ENCODE data around the gene KRTAP10-8. TPM values are rescaled to one million over a fixed set of nuclear protein-coding genes. Genes with fewer than 3 reads are reported as not detected.

Gene KRTAP10-8
- total and polyA plus RNA-seq, 2 of the 4 experiments (the other 2 are of a cell fraction), result not detected

DNA sequence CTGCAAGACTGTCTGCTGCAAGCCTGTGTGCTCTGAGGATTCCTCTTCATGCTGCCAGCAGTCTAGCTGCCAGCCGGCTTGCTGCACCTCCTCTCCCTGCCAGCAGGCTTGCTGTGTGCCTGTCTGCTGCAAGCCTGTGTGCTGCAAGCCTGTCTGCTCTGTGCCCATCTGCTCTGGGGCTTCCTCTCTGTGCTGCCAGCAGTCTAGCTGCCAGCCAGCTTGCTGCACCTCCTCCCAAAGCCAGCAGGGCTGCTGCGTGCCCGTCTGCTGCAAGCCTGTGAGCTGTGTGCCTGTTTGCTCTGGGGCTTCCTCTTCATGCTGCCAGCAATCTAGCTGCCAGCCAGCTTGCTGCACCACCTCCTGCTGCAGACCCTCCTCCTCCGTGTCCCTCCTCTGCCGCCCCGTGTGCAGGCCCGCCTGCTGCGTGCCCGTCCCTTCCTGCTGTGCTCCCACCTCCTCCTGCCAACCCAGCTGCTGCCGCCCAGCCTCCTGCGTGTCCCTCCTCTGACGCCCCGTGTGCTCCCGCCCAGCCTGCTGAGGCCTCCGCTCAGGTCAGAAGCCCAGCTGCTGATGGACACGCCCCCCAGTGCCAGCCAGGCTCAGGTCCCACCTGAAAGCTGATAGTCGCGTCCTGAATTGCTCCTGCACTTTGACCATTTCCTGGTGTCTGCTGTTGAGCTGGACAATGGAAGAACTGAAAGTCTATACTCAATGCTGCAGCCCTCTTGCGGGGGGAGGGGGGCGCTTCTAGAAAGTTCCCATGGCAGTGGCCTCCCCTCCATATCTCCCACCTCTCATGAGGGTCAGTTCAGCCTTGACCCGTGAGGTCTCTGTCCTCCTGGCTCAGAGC, 37.2 kb upstream of the KRTAP10-8 start:
- peaks cover 3% of the 10 kb centered on the region; the same call in 1 of the 2 replicates for H3K27me3 ChIP-seq (ENCODE audit: control insufficient read depth, insufficient read depth, low read length)
- H3K4me1 ChIP-seq (ENCODE audit: control insufficient read depth, insufficient read depth, low read length), result no peaks in the 10 kb centered on the region
- dilution Hi-C loops (cut with HindIII; ENCODE audit: low sequenced_read_pairs, unreplicated experiment), result no loop called here
- ChIA-PET CTCF (no interaction called here), POLR2A (ENCODE audit: unreplicated experiment) (no interaction called here)
- BruUV-seq (replicated peaks), result no TSS peak
- no peak overlapping the region for H3K18ac ChIP-seq (ENCODE audit: low read depth, low read length)
- no peak overlapping the region for H4K8ac ChIP-seq (ENCODE audit: low read depth in 2 of 2, low read length in 2 of 2)
- no peak overlapping the region for H3K4me3 ChIP-seq (ENCODE audit: insufficient read depth, low read depth, low read length)
- H2BK5ac ChIP-seq (ENCODE audit: low read depth, low read length, poor library complexity, severe bottlenecking), result no peak overlapping the region
- H2AK9ac ChIP-seq (replicated peaks; ENCODE audit: low read depth, low read length, poor library complexity), result no peak overlapping the region
- H3K23ac ChIP-seq (ENCODE audit: low read depth, low read length), result no peak overlapping the region
- no peaks in the 10 kb centered on the region for H3K79me1 ChIP-seq (ENCODE audit: low read depth in 1 of 2, low read length in 2 of 2)
- H2BK20ac ChIP-seq (ENCODE audit: low read depth, low read length), result no peak overlapping the region
- H4K5ac ChIP-seq (ENCODE audit: low read depth, low read length), result no peak overlapping the region
- H3K36me3 ChIP-seq (ENCODE audit: control insufficient read depth, insufficient read depth, low read length), result no peaks in the 10 kb centered on the region
- no peak overlapping the region for H3K9ac ChIP-seq (ENCODE audit: low read depth, low read length)
- H3K14ac ChIP-seq (replicated peaks; ENCODE audit: low read depth, low read length), result no peak overlapping the region
- no peak overlapping the region for H2BK120ac ChIP-seq (ENCODE audit: low read depth, low read length)
- TF ChIP-seq FOS (IDR thresholded peaks at IDR 0.05; ENCODE audit: low read depth, low read length) (no peak), MAFK (IDR thresholded peaks at IDR 0.05; ENCODE audit: low read depth, low read length) (no peak), RAD21 (IDR thresholded peaks at IDR 0.05; ENCODE audit: low read length) (no peak), RCOR1 (IDR thresholded peaks at IDR 0.05; ENCODE audit: insufficient replicate concordance, low read length) (no peak), MAZ (IDR thresholded peaks at IDR 0.05; ENCODE audit: borderline replicate concordance, low read depth, low read length) (no peak), CEBPB (IDR thresholded peaks at IDR 0.05; ENCODE audit: low read depth, low read length) (no peak), MXI1 (IDR thresholded peaks at IDR 0.05; ENCODE audit: borderline replicate concordance, low read depth, low read length) (no peak), NFE2L2 (IDR thresholded peaks at IDR 0.05; ENCODE audit: low read depth, low read length) (no peak), BHLHE40 (IDR thresholded peaks at IDR 0.05; ENCODE audit: low read depth, low read length) (no peak)
- TF ChIP-seq, protein P1, sequence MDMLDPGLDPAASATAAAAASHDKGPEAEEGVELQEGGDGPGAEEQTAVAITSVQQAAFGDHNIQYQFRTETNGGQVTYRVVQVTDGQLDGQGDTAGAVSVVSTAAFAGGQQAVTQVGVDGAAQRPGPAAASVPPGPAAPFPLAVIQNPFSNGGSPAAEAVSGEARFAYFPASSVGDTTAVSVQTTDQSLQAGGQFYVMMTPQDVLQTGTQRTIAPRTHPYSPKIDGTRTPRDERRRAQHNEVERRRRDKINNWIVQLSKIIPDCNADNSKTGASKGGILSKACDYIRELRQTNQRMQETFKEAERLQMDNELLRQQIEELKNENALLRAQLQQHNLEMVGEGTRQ (IDR thresholded peaks at IDR 0.05; ENCODE audit: low read depth, low read length), result no peak
- TF ChIP-seq, protein P2, sequence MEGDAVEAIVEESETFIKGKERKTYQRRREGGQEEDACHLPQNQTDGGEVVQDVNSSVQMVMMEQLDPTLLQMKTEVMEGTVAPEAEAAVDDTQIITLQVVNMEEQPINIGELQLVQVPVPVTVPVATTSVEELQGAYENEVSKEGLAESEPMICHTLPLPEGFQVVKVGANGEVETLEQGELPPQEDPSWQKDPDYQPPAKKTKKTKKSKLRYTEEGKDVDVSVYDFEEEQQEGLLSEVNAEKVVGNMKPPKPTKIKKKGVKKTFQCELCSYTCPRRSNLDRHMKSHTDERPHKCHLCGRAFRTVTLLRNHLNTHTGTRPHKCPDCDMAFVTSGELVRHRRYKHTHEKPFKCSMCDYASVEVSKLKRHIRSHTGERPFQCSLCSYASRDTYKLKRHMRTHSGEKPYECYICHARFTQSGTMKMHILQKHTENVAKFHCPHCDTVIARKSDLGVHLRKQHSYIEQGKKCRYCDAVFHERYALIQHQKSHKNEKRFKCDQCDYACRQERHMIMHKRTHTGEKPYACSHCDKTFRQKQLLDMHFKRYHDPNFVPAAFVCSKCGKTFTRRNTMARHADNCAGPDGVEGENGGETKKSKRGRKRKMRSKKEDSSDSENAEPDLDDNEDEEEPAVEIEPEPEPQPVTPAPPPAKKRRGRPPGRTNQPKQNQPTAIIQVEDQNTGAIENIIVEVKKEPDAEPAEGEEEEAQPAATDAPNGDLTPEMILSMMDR (conservative IDR thresholded peaks at IDR 0.05; ENCODE audit: low read depth, low read length), result no peak
- in situ Hi-C loops (cut with MboI; ENCODE audit: low sequenced_read_pairs), result no loop called here
- H3K9me3 ChIP-seq (ENCODE audit: control insufficient read depth, insufficient read depth, low read length), result peaks cover 11% of the 10 kb centered on the region
- no peak overlapping the region for H2AFZ ChIP-seq (replicated peaks; ENCODE audit: low read length, poor library complexity)
- WGBS, 2 experiments (ENCODE audit: extremely low coverage in 2 of 2, insufficient read length in 1 of 2), result 19% methylated on average over 8 of the region's 21 CpGs; no CpG with 5 or more reads in 1 of the 2 experiments
- H2AK5ac ChIP-seq (ENCODE audit: low read depth, low read length), result no peak overlapping the region
- H3K56ac ChIP-seq (ENCODE audit: extremely low read depth, insufficient read depth, low read length), result no peak overlapping the region
- H3K4me2 ChIP-seq (ENCODE audit: low read depth, low read length), result no peak overlapping the region
- H2BK15ac ChIP-seq (ENCODE audit: low read depth, low read length), result no peak overlapping the region
- H4K20me1 ChIP-seq (ENCODE audit: insufficient read depth, low read length), result no peaks in the 10 kb centered on the region
- DNase-seq (no peak), ATAC-seq (ENCODE audit: low read depth) (no peak)
- H3K9me1 ChIP-seq (ENCODE audit: insufficient read depth, low read length), result no peaks in the 10 kb centered on the region
- no peak overlapping the region for H3K4ac ChIP-seq (ENCODE audit: low read depth, low read length)
- H4K91ac ChIP-seq (ENCODE audit: insufficient read depth, low read depth, low read length), result no peak overlapping the region
- no peak overlapping the region for H3K27ac ChIP-seq (ENCODE audit: insufficient read depth, low read length)
- intact Hi-C loops (cut with micrococcal nuclease), result no loop called here

All from IMR-90 (cell line).